Activated CD4-positive, alpha-beta T cell treated with anti-CD3 and anti-CD28 coated beads for 24 hours (primary cell): ENCODE measurements around the gene CSMD2.
"Not testable (repeated sequence)": the region's sequence is repeated elsewhere in the genome, so short reads cannot be mapped to it uniquely, and the experiment has no call there.

ENCODE experiments used
- DNase-seq, 2 donors: peaks; one replicate each; pipeline ENCODE4 v3.0.0-alpha.2; 2020; ENCODE audit warnings: low read depth in 2 of 2

Gene CSMD2

DNA sequence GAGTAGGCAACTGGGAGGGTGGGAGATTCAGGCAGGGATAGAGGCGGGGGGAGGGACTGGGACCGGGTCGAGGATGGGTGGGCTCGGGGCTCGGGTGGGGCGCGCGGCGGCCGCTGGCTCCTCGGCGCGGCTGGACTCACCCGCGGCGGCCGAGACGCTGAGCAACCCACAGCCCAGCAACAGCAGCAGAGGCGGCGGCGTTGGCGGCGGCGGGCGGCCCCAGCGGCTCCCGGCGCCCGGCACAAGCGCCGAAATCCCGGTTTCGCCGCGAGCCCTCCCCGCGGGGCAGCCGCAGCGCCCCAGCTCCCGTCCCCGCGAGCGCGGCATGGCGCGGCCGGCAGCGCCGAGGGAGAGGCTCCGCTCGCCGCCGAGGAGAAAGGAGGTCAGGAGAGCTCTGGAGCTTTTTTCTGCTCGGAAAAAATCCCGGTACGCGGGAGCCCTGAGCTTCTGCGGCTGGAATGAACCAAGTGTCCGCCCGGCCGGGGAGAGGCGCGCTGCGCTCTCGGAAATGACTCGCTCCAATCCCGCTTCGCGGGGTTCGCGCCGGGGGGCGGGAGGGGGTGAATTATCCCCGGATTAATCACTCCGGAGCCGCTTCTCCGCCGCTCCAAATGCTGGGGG is at the start of gene CSMD2:
Gene CSMD2, minus strand, starts transcription at position 460 of the 621 bp plus-strand sequence. Its CDS starts 133 bp downstream, at position 327.
- DNase-seq, result no peak

DNA sequence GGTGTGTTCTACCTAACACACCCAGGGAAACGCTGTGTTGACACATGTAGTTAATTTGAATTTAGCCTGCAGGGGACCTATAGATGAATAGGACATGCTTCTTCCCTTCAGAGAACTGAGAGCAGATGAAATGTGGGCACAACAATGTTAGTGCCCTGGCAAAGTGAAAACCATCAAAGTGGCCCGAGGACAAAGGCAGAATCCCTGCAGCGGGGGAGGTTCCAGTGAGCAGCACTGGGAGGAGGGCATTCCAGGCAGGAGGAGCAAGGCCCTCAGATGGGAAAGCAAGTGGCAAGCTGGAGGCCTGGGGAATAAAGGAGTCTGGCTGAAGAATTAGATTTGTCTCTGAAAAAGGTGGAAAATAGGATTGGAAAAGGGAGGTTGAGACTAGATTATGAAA is 48.9 kb upstream of the CSMD2 start:
- no peak for DNase-seq

DNA sequence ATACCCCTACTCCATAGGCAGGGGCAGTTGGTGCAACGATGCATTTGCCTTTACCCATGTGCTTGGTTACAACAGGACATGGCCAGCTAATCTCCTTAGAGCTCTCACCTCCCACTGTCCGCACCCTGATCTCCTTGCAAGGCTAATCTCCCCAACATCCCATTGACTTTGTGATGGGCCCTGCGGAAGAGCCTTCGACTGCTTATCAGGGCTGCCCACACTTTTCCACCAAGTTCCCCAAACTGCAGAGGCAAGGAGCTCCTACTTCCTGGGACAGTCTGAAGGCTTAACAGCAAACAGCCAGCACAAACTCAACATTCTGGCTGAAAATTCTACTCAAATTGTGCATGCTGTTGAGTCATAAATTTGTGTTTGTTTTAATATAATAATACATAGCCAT is 47.6 kb upstream of the CSMD2 start:
- DNase-seq, result no peak

DNA sequence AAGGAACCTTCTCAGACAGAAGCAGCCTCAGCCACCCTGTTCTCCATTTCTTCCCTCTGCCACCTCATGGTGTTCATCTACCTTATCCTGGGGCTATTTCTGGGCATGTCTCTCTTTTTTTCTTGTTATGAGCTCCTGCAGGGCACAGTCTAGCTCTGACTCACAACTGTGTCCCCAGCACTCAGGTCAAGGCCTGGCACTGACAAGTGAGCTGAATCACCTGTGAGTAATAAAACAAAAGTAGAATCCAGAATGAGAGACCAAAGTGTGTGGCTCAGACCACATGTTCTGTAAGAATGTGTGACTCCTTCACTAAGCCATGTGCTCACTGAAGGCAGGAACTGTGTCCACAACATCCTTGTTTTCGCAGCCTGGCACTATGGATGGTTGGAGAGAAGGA is 34.9 kb upstream of the CSMD2 start:
- DNase-seq, result no peak

DNA sequence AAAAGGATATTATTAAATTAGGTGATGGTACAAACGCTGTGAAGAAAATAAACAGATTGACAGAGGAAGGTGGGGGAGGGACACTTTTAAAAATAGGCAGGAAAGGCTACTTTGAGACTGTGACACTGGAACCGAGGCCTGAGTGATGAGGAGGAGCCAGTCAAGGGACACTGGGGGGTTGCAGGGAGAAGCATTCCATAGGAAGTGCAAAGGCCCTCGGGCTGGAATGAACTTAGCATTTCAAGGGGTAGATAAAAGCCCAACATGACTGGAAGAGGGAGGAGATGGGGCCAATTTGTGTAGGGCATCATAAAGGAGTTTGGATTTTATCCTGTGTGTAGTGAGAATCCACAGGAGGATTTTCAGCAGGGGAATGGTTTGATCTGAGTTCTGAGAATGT is 27.6 kb upstream of the CSMD2 start:
- no peak for DNase-seq

DNA sequence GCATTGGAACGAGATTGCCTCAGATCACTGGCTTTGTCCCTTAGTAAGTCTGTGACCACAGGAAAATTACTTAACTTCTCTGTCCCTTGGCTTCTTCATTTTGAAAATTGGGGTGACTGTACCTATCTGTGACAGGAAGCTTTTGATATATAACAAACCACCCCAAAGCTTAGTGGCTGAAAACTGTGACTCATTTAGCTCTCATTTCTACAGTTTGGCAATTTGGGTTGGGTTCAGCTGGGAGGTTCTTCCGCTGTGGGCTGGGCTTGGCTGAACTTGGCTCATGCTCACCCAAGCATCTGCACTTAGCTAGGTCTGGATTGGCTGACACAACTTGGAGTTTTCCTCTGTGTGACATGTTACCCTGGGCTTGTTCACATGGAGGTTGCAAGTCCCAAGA is 25.7 kb upstream of the CSMD2 start:
- no peak for DNase-seq

DNA sequence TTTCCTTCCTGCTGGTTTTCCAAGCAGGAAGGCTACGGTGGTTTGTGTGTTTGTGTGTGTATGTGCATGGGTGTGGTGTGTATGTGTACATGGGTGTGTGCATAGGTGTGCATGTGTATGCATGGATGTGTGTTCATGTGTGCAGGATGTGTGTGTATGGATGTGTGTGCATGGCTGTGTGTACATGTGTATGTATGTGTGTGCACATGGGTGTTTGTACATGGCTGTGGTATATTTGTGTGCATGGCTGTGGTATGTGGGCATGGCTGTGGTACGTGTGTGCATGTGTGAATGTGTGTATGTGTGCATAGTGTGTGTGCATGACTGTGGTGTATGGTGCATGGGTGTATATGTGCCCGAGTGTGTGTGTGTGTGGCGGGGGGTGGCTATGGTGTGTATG is 24.0 kb upstream of the CSMD2 start:
- DNase-seq, result no peak

DNA sequence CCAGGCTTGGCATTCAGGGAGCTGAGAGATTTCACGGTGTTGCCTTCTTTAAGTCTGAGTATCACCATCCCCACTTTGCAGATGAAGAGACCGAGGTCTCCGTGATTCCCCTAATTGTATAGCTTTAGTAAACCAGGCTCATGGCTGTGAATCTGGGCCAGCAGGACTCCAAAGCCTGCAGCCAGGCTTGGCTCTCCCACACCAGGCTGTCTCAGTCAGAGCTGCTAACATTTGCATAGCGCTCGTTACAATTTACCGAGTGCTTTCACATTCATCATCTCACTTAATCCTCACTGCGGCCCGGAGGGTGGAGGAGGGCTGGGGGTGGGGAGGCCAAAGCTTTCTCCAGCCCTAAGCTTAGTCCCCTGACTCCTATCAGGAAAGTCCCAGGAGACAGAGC is 23.4 kb upstream of the CSMD2 start:
- DNase-seq, result no peak

DNA sequence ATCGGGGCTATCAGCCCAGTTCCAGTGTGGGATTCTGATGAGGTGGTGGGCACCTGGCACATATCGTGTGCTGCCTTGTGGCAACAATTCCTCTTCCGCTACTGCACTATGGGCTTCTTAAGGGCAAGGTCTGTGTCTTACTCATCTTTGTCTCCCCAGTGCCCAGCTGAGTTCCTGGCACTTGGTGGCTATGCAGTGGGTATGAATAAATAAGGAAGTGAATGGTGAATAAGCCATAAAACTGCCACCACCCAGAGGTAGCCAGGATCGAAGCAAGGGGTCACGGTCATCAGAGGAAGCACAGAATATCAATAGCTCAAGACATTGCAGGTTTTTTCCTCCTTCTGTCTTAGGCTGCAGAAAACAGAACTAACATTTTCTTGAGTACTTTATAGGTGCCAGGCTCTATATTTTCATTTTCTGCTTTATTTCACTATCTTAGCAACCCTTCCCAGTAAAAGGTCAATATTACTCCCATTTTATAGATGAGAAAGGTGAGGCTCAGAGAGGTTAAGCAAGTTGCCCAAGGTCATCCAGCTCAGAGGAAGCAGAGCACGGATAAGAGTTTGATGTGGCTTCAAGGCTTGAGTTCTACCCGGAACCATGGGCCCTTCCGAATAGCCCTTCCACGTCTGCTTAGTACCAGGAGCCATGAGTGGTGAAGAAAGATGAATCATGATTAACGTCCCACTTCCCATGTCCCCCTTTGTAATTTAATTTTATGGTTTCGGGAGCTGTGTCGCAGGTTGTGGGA is 21.9 kb upstream of the CSMD2 start:
- DNase-seq, result no peak

DNA sequence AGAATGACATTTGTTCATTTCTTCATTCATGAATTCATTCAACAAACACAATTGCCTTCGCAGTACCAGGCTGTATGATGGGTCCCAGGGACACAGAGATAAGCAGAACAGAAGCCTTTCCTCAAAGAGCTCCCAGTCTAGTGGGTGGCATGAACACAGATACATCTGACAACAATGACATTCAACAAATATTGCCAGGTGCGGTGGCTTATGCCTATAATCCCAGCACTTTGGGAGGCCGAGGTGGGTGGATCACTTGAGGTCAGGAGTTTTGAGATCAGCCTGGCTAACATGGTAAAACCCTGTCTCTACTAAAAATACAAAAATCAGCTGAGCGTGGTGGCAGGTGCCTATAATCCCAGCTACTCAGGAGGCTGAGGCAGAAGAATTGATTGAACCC is 18.4 kb upstream of the CSMD2 start:
- DNase-seq, result not testable (repeated sequence)

DNA sequence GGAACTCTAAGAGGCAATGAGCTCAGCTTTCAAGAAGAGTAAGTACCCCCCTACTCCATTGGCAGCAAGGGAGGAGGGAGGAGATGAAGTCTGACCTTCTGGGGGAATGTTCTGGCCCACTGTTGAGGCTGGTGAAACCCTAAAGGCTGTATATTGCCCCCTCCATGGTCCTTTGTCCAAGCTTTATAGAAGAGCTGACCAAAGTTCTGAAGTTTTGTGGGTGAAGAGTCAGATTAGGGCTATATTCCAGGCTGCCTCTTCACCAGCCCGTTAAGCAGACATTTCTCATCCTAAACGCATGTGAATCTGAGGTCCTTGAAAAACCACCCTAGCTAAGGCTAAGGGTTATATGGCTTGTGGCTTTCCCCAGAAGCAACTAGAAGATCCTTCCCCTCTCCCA is 13.0 kb upstream of the CSMD2 start:
- DNase-seq, result no peak

DNA sequence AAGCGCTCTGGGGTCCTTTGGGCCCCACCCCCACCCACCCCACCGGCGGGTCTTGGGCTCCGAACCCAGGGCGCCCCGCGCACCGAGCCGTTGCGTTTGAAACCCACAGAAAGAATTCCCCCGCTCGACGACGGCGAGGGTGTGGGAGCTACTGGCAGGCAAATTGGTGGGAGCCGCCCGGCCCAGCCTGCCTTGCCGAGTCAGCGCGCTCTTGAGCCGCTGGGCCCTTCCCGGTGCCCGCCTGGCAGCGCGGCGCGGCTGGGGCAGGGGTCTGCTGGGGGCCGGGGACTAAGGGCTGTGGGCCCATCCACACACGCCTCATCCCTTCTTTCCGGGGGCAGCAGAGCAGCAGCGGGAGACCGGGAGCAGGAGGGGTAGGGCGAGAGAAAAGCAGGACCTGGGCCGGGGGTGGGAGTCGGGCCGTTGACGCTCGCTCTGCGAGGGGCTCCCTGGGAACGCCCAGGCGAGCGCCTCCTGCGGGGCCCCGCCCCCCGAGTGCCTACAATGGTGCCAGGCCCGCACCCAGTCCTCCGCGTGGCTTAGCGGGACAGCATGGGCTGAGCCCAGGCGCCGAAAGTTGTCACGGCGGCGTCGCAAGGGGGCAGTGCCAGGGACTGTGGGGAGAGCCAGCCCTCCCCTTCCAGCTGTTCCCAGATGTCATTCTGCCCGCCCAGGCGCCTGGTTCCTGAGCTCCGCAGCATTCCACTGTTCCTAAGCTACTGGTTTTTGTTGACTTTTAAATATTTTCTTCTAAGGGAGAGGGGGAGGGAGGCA is 12.0 kb upstream of the CSMD2 start, which contains the start of gene C1orf94:
Gene C1orf94, plus strand, starts transcription at position 78 of the 774 bp plus-strand sequence. CDS start 883 bp downstream, outside the sequence.
- DNase-seq, result no peak

DNA sequence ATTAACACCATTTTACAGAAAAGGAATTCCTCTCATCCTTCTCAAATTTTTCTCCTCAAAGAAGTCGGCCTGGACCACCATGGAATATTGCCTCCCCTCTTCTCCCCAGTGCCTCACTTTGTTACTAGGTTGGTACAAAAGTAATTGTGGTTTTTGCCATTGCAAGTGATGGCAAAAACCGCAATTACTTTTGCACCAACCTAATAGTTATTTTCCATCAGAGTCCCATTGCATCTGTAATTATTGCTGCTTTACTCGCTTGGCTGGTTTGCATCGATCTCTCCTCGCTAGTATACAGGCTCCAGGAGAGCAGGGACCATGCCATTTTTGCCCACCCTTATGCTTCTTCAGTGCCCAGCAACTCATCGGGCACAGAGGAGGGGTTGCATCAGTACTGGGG is 10.7 kb upstream of the CSMD2 start:
- no peak for DNase-seq

DNA sequence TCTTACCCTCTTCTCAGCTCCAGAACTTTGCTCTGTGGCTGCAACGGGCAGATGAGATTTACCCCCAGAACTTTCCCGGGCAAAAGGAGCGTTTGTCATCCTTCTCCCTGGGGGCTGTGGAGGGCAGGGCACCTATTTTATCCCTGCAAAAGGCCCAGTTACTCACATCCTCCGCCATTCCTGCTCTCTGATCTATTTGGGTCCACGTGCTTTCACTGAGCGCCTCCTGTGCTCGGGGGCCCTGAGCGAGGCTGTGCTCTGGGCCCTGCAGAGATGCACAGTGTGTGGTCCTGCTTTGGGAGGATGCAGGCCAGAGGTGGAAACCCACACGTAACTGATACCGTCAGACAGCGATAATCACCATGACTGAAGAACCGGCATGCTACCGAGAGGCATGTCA is 2.4 kb upstream of the CSMD2 start:
- DNase-seq, result no peak

DNA sequence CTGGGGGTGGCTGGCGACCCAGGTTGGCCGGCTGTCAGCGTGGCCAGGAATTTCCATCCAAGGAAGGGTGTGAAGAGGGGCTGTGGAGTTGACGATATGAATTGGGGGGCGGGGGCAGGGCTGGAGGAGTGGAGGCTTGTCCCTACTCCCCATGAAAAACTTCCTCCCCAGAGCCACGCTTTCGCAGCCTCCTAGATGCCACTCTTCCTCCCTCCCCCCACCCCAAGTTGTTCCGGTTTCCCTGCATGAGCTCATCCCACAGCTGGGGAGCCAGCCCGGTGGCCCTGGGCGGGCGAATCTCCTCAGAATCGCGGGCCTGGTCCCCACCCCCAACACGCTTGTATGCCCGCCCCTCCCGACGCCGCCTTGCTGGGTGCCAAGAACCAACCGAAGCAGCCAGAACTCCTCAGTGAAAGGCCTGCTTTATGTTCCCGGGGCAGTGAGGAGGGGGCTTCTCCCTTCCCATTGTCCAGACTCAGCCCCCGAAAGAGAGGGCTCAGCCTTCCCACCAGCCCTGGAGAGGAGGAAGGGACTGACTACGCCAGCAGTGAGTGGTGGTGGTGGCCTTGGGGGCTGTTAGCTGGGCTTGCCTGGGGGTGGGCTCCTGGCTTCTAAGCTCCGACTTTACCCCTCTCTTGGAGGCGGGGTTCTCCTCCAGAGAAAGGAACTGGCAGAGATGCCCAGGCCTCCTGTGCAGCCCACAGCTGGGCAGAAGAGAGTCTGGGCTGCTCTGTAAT is 1.8 kb upstream of the CSMD2 start:
- no peak for DNase-seq

DNA sequence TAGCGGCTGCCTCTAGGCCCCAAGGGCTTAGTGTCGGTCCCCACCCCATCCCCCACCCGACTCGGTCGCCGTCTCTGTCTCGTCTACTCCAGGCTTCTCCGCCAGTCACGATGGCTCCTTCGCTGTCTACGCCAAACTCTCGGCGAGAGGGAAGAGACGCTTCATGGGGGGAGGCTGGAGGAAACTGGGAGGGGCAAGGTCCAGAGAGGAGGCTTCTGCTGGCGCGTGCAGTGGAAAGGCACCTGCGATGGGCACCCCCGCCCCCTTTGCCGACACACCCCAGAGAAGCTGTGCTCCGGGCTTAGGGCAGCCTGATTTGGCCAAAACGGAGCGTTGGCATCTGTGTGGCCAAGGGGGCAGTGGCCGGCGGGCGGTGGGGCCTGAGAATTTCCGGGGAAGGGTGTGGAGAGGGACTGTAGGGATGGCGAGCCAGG is 1.2 kb upstream of the CSMD2 start:
- no peak for DNase-seq

DNA sequence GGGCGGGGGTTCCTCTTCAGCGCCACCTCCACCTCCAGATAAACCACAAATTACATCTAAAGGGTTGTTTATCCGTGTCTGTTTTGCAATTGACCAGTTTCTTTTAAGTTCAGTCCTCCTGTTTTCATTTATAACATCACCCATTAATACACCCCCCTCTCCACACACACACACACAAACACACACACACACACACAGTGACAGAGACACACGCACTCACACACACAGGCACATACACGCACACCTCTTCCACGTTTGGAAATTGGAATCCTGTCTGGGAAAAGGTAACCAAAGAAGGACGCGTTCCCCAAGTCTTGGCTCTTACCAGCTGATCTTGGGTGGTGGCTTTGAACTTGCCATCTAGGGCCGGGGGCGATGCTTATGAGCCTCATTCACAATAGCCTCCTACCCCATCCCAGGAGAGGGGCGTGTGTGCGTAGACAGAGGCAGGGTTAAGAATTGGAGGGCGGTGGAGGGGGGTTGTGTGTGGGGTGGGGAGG is 442 bp upstream of the CSMD2 start:
- DNase-seq, result no peak

DNA sequence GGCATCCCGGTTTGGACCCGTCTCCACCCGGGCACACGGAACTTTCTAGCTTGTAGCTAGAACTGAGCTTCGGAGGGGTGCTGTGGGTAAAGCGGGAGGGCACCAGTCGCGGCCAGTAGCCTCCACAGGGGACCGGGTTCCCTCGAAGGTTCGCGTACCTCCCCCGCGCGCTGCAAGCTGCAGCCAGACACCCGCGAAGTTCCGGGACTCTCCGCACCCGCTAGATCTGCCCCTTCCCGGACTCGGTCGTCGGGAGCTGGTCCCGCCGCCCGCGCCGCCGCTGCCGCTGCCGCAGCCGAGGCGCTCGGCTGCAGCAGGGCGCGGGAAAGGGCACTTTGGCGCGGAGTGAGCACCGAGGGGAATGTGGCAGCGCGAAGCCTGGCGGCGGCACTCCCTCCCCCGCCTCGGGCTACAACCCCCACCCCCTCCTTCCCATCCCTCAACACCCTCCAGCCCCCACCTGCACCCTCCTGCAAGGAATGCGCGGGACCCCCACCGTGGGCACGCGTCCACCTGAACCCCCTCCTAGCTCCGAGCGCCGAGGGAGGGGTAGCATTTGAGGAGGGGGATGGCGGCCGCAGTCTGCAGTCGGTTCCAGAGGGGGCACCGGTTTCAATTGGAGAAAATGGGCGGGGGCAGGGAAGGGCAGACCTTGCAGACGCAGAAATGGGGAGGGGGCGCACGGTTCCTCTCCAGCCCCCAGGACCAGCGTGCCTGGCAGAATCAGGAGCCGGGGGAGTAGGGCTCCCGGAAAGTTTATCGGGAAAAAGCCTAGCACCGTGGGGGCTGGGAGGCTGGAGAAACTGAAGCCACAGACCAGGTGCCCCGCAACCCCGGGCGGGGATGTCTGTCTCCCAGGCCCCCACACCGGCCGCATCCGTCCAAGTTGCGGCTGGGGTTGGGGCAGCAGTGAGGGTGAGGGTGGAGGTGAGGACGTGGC is 968 bp downstream of the CSMD2 start:
- no peak for DNase-seq

DNA sequence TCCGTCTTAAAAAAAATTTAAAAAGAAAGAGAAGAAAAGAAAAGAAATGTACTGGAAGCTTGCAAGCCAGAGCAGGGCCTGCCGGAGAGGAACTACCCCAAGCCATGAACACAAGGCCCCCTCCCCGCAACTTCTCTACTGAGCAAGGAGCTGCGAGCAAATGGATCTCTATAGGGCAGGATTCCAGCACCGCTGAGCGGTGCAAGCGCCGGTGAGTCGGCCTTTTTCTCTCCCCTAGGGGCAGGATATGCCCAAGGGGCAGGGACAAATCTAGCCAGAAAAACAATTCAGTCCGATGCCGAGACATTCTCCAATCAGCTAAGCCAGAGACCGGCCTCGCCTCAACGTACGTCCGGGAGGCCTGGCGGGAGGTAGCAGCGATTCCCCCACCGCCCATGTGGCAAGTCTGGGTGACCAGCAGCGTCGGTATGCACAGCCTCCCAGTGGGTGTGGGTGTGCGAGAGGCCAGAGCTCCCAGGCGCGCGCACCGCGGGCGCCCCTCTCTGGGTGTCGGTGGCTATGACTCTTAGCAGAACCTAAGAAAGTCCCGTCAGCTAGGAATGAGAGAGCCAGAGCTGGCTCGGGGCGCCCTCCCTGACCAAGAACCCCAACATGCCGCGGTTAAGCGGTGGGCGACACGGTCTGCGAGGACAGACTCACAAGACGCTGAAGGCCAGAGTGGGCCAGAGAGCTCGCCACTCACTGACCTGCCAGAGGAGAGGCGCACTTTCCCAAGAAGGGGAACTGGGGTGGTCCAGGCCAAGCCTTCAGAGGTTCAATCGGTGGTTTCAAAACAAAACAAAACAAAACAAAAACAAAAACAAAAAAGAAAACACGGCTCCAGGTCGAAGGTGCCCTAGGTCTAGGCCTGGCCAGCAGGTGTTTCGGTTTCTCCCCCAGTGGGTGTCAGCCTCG is 1.9 kb downstream of the CSMD2 start:
- DNase-seq, result peak in 1 of 2 donors; percentile 21

DNA sequence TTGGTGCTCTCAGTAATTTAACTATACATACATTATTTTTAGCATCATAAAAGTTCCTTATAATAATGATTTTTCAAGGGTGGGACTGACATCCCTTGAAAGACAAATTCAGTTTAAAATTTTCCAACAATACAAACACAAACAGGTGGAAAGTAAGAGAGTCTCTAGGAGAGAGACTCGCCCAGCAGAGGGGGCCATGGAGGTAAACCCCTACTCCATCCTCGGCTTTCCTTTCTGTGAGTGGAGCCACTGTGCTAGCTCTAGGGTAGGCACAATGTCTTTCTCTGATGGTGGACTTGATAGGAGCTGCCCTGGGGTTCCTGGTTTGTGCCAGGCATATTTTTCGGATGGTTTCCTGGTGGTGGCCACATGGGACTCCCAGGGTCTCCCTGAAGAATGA is 8.3 kb downstream of the CSMD2 start:
- no peak for DNase-seq
